K562 (cell line): ENCODE measurements around the gene EWSR1. TPM values are rescaled to one million over a fixed set of nuclear protein-coding genes. Genes with fewer than 3 reads are reported as not detected.

ENCODE experiments used
- ATAC-seq: fragments of 200-7000 bp; cut with Tn5 transposase; 3 replicates; pipeline ENCODE4 v1.9.1; 2020; ENCODE audit warnings: moderate library complexity
- BruUV-seq: library from RNA; stranded (reverse); fragments of 400-500 nt; replicated peaks from 2 replicates; lab custom pipeline; 2021; lab: Mats Ljungman, UMichigan
- CTCF ChIA-PET: fragments of 300-600 bp; formaldehyde crosslinking; extraction: SDS; loops from one replicate; lab custom pipeline; 2021; ENCODE audit warnings: low intra/inter-chr PET ratio; lab: Yijun Ruan, JAX
- POLR2A ChIA-PET: fragments of 300-600, 350-650 bp; sonication (Branson Sonifier 250); formaldehyde crosslinking; extraction: SDS; loops from one replicate; lab custom pipeline; 2021; ENCODE audit warnings: antibody characterized with exemption, inconsistent platforms; lab: Yijun Ruan, JAX
- DNase-seq, 4 experiments: peaks; one replicate each; pipeline versions ENCODE4 v3.0.0 to v3.0.0-alpha.2; 2011 to 2018; ENCODE audit warnings: low spot score in 3 of 4, mixed read lengths in 3 of 4; ENCODE audit errors: extremely low read depth in 1 of 4
- FAIRE-seq: peaks from 2 replicates; lab custom pipeline; 2011; peaks lifted over from hg19 to GRCh38; lab: Jason Lieb, UNC
- H2AFZ ChIP-seq: 2 replicates; pipeline ENCODE4 v1.6.0; 2011; ENCODE audit warnings: low read depth, low read length, control low read depth, inconsistent platforms
- H3K27ac ChIP-seq: fragments of 200-600 bp; 3 replicates; pipeline ENCODE4 v1.8.0; 2011; ENCODE audit warnings: low read depth, mild to moderate bottlenecking, control low read depth, inconsistent platforms, low read length, moderate library complexity, mixed read lengths; ENCODE audit errors: extremely low read depth
- H3K27me3 ChIP-seq, 2 experiments: fragments of 300-600 bp in 1 of 2; 2 replicates in 1 of 2; 3 replicates in 1 of 2; pipeline versions ENCODE4 v1.6.0 to v1.8.0; 2011; ENCODE audit warnings: inconsistent platforms in 2 of 2, low read length in 2 of 2, mild to moderate bottlenecking in 1 of 2, mixed read lengths in 1 of 2, moderate library complexity in 1 of 2; ENCODE audit not compliant: control insufficient read depth in 2 of 2, insufficient read depth in 2 of 2
- H3K36me3 ChIP-seq: fragments of 300-600 bp; 3 replicates; pipeline ENCODE4 v1.8.0; 2011; ENCODE audit warnings: mild to moderate bottlenecking, low read length, inconsistent platforms; ENCODE audit not compliant: control insufficient read depth, insufficient read depth
- H3K4me1 ChIP-seq, 2 experiments: fragments of 200-600 bp in 1 of 2; replicated peaks in 1 of 2; 2 replicates in 1 of 2; 3 replicates in 1 of 2; pipeline versions ENCODE4 v1.5.1 to v1.8.0; 2011; ENCODE audit warnings: inconsistent platforms in 2 of 2, low read length in 2 of 2, mild to moderate bottlenecking in 1 of 2, mixed read lengths in 1 of 2, moderate library complexity in 1 of 2; ENCODE audit not compliant: control insufficient read depth in 2 of 2, insufficient read depth in 2 of 2
- H3K4me2 ChIP-seq: 2 replicates; pipeline ENCODE4 v1.6.1; 2011; ENCODE audit warnings: low read length, control low read depth, inconsistent platforms, mixed read lengths; ENCODE audit not compliant: insufficient read depth
- H3K4me3 ChIP-seq: fragments of 200-600 bp; sonication (generic), shearing (Covaris generic); 2 replicates; pipeline ENCODE4 v1.5.1; 2016; ENCODE audit warnings: control low read depth, inconsistent platforms
- H3K79me2 ChIP-seq: fragments of 200-600 bp; 3 replicates; pipeline ENCODE4 v1.8.0; 2011; ENCODE audit warnings: low read length, inconsistent platforms; ENCODE audit not compliant: control insufficient read depth, insufficient read depth
- H3K9ac ChIP-seq, 2 experiments: 2 replicates each; pipeline versions ENCODE4 v1.6.0 to v1.6.1; 2011; ENCODE audit warnings: low read depth in 2 of 2, low read length in 2 of 2, control low read depth in 1 of 2, inconsistent platforms in 1 of 2, mild to moderate bottlenecking in 1 of 2, mixed read lengths in 1 of 2; ENCODE audit not compliant: insufficient read depth in 1 of 2
- H3K9me1 ChIP-seq: one replicate; pipeline ENCODE4 v1.6.0; 2011; ENCODE audit warnings: inconsistent platforms, mild to moderate bottlenecking, low read length, moderate library complexity; ENCODE audit not compliant: control insufficient read depth, insufficient read depth
- H3K9me3 ChIP-seq: replicated peaks from 2 replicates; pipeline ENCODE4 v1.5.1; 2011; ENCODE audit warnings: low read depth, low read length, inconsistent platforms; ENCODE audit not compliant: control insufficient read depth, insufficient read depth
- H4K20me1 ChIP-seq: replicated peaks from 2 replicates; pipeline ENCODE4 v1.6.1; 2011; ENCODE audit warnings: low read length, inconsistent platforms, mixed read lengths; ENCODE audit not compliant: control insufficient read depth, insufficient read depth
- EGR1 ChIP-seq: fragments of 450-650 bp; conservative IDR thresholded peaks from 2 replicates; pipeline ENCODE4 v1.6.1; 2017; ENCODE audit warnings: mild to moderate bottlenecking
- FOXK1 ChIP-seq: sonication (generic); formaldehyde crosslinking; IDR thresholded peaks from 2 replicates; pipeline ENCODE4 v1.8.0; 2022; ENCODE audit warnings: missing genetic modification reagents, mild to moderate bottlenecking, borderline replicate concordance
- JUNB ChIP-seq: fragments of 450-650 bp; formaldehyde crosslinking; conservative IDR thresholded peaks from 2 replicates; pipeline ENCODE4 v1.4.0; 2020; ENCODE audit warnings: mild to moderate bottlenecking
- LARP7 ChIP-seq: fragments of 450-650 bp; IDR thresholded peaks from 2 replicates; pipeline ENCODE4 v1.6.1; 2016
- MYBL2 ChIP-seq, 2 experiments: fragments of 450-650 bp in 1 of 2; sonication (generic) in 1 of 2; formaldehyde crosslinking in 1 of 2; IDR thresholded peaks; 2 replicates each; pipeline versions ENCODE4 v1.6.1 to v1.8.1; 2017 to 2022; ENCODE audit warnings: borderline replicate concordance in 1 of 2, inconsistent platforms in 1 of 2, low read depth in 1 of 2, mild to moderate bottlenecking in 1 of 2, missing genetic modification reagents in 1 of 2, moderate library complexity in 1 of 2
- OTX1 ChIP-seq: fragments of 450-650 bp; formaldehyde crosslinking; IDR thresholded peaks from 2 replicates; pipeline ENCODE4 v1.4.0; 2022; ENCODE audit warnings: mild to moderate bottlenecking
- PCBP2 ChIP-seq: fragments of 200-400 bp; formaldehyde crosslinking; IDR thresholded peaks from 2 replicates; pipeline ENCODE4 v1.6.1; 2018; ENCODE audit warnings: low read length, low read depth, mild to moderate bottlenecking, moderate library complexity; ENCODE audit not compliant: poor library complexity, severe bottlenecking
- PPARD ChIP-seq: fragments of 250-450 bp; sonication (Bioruptor Pico); IDR thresholded peaks from 2 replicates; pipeline ENCODE4 v1.8.0; 2022; ENCODE audit warnings: inconsistent platforms, mild to moderate bottlenecking, moderate library complexity
- RBM17 ChIP-seq: fragments of 200-400 bp; formaldehyde crosslinking; IDR thresholded peaks from 2 replicates; pipeline ENCODE4 v1.6.1; 2017; ENCODE audit warnings: low read depth, mild to moderate bottlenecking, low read length, borderline replicate concordance
- SOX6 ChIP-seq: fragments of 450-650 bp; IDR thresholded peaks from 2 replicates; pipeline ENCODE4 v1.6.1; 2014; ENCODE audit warnings: mild to moderate bottlenecking
- SRSF9 ChIP-seq: fragments of 200-400 bp; formaldehyde crosslinking; IDR thresholded peaks from 2 replicates; pipeline ENCODE4 v1.6.1; 2017; ENCODE audit warnings: low read depth, low read length, borderline replicate concordance
- TAL1 ChIP-seq: fragments of 450-650 bp; IDR thresholded peaks from 2 replicates; pipeline ENCODE4 v1.6.1; 2016; ENCODE audit warnings: mild to moderate bottlenecking
- ZNF778 ChIP-seq: fragments of 450-650 bp; formaldehyde crosslinking; IDR thresholded peaks from 2 replicates; pipeline ENCODE4 v1.4.0; 2020; ENCODE audit warnings: mild to moderate bottlenecking, moderate library complexity
- WGBS: fragments of 100-300 bp; shearing (Covaris generic); methylation state at CpG from one replicate; pipeline ENCODE4 v1.1.6; 2016; ENCODE audit warnings: low coverage, mixed read lengths; ENCODE audit not compliant: insufficient coverage; ENCODE audit errors: missing lambda C conversion rate; 5-methylcytosine and 5-hydroxymethylcytosine counted together
- in situ Hi-C: fragments of 300-500 bp; cut with MboI; formaldehyde crosslinking; loops from 4 replicates; pipeline ENCODE4 v1.15.0; 2018; ENCODE audit warnings: inconsistent platforms, mixed read lengths
- intact Hi-C: fragments of 100-400 bp; cut with micrococcal nuclease; formaldehyde crosslinking; loops from 2 replicates; pipeline ENCODE4 v1.14.2; 2022
- polyA plus RNA-seq, 8 experiments: library from polyadenylated mRNA; depleted of rRNA in 4 of 8; stranded (reverse) in 5 of 8; unstranded in 3 of 8; fragments of >200 nt; fragmentation: Nextera tagmentation in 2 of 8; fragmentation: Illumina TruSeq in 1 of 8; extraction: Ambion mirVana in 2 of 8; extraction: Trizol in 1 of 8; gene quantifications; 2 replicates each; pipeline versions ENCODE4 v1.2.1 to v1.2.3, GENCODE V29; 2011 to 2014; ENCODE audit warnings: inconsistent platforms in 1 of 8, missing spikeins in 1 of 8
- total RNA-seq, 7 experiments: library from RNA; depleted of rRNA in 6 of 7; stranded (reverse); fragments of >200 nt in 6 of 7; fragmentation: Illumina TruSeq in 2 of 7; extraction: Trizol in 2 of 7; gene quantifications; 2 replicates each; pipeline versions ENCODE4 v1.2.1 to v1.2.3, GENCODE V29; 2011 to 2021; ENCODE audit warnings: low replicate concordance in 1 of 7
- TF ChIP-seq, protein P1 (sequence below): fragments of 450-650 bp; formaldehyde crosslinking; IDR thresholded peaks from 2 replicates; pipeline ENCODE4 v1.4.0; 2022; ENCODE audit warnings: missing genetic modification characterization
- TF ChIP-seq, protein P2 (sequence below): fragments of 450-650 bp; IDR thresholded peaks from 2 replicates; pipeline ENCODE4 v1.6.1; 2018; ENCODE audit warnings: mild to moderate bottlenecking, low read depth; ENCODE audit not compliant: partially characterized antibody
- TF ChIP-seq, protein P3 (sequence below): sonication (generic); formaldehyde crosslinking; IDR thresholded peaks from 2 replicates; pipeline ENCODE4 v1.8.0; 2022; ENCODE audit warnings: mild to moderate bottlenecking, missing genetic modification reagents
- TF ChIP-seq, protein P4 (sequence below): fragments of 450-650 bp; formaldehyde crosslinking; IDR thresholded peaks from 2 replicates; pipeline ENCODE4 v1.4.0; 2020; ENCODE audit warnings: mild to moderate bottlenecking, moderate library complexity

The EWSR1 gene
- total and polyA plus RNA-seq, 9 of the 15 experiments (the other 6 are each of a cell fraction or from before 2014, with no cell fraction given) = 83.3 to 450 (median 239) TPM

DNA sequence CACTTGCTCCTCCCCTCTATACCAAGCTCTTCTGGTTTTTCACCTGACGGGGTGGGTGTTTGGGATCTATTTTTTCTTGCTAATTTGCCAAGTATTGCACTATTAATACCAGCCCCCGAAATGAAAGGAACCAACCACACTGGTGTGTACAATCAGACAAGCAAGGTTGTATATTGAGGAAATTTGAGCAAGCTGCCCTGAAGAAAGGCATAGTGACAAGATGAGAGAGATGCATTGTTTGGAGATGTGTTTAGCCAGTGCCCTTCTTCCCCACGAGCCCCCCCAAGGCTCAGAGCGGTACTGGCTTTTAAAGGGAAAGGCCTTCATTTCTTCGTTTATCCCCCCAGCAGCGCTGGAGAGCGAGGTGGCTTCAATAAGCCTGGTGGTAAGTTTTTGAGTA is 23.1 kb downstream of the EWSR1 start:
- Histone ChIP-seq H3K27me3 (no peaks in the 10 kb centered on the region), H3K27ac (no peak overlapping the region), H3K36me3 (peaks cover 99% of the 10 kb centered on the region), H3K4me3 (no peak overlapping the region), H2AFZ (no peak overlapping the region), H3K9me1 (no peaks in the 10 kb centered on the region), H3K4me2 (no peak overlapping the region), H3K9ac (no peak overlapping the region), H3K79me2 (peaks cover 27% of the 10 kb centered on the region; the same call in 2 of the 3 replicates), H4K20me1 (0 out of 2 replicates have a peak, but pooled peaks cover 2% of the 10 kb centered on the region), H3K9me3 (no peaks in the 10 kb centered on the region), H3K4me1 (no peaks in the 10 kb centered on the region)
- BruUV-seq = TSS peak; percentile 14
- ChIA-PET POLR2A (interaction anchor here (1.4 to 2.0 kb wide), 2 partner anchors 13 to 24 kb away, joined by 3 to 8 read pairs; no protein-coding TSS in a partner anchor), CTCF (no interaction called here)
- DNase-seq (no peak), FAIRE-seq (no peak), ATAC-seq (peak; percentile 51; the same call in 2 of the 3 replicates)
- WGBS = 95% methylated on average over 7 of the region's 7 CpGs
- in situ Hi-C loops = no loop called here
- intact Hi-C loops = no loop called here
- TF ChIP-seq RBM17 = no peak
- no peak for TF ChIP-seq SRSF9
- TF ChIP-seq PPARD = no peak
- no peak for TF ChIP-seq OTX1 (CRISPR knock-in tag)
- TF ChIP-seq, protein P1, sequence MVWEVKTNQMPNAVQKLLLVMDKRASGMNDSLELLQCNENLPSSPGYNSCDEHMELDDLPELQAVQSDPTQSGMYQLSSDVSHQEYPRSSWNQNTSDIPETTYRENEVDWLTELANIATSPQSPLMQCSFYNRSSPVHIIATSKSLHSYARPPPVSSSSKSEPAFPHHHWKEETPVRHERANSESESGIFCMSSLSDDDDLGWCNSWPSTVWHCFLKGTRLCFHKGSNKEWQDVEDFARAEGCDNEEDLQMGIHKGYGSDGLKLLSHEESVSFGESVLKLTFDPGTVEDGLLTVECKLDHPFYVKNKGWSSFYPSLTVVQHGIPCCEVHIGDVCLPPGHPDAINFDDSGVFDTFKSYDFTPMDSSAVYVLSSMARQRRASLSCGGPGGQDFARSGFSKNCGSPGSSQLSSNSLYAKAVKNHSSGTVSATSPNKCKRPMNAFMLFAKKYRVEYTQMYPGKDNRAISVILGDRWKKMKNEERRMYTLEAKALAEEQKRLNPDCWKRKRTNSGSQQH (CRISPR knock-in tag) = no peak
- no peak for TF ChIP-seq TAL1
- TF ChIP-seq, protein P2, sequence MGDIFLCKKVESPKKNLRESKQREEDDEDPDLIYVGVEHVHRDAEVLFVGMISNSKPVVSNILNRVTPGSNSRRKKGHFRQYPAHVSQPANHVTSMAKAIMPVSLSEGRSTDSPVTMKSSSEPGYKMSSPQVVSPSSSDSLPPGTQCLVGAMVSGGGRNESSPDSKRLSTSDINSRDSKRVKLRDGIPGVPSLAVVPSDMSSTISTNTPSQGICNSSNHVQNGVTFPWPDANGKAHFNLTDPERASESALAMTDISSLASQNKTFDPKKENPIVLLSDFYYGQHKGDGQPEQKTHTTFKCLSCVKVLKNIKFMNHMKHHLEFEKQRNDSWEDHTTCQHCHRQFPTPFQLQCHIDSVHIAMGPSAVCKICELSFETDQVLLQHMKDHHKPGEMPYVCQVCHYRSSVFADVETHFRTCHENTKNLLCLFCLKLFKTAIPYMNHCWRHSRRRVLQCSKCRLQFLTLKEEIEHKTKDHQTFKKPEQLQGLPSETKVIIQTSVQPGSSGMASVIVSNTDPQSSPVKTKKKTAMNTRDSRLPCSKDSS = no peak
- no peak for TF ChIP-seq SOX6
- TF ChIP-seq FOXK1 (CRISPR knock-in tag) = no peak
- TF ChIP-seq MYBL2 (IDR thresholded peaks at IDR 0.05; ENCODE audit: low read depth) = no peak
- no peak for TF ChIP-seq MYBL2 (CRISPR knock-in tag; IDR thresholded peaks at IDR 0.05; ENCODE audit: borderline replicate concordance)
- TF ChIP-seq ZNF778 (CRISPR knock-in tag) = no peak
- TF ChIP-seq, protein P3, sequence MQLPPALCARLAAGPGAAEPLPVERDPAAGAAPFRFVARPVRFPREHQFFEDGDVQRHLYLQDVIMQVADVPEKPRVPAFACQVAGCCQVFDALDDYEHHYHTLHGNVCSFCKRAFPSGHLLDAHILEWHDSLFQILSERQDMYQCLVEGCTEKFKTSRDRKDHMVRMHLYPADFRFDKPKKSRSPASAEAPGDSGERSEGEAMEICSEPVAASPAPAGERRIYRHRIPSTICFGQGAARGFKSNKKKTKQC = no peak
- no peak for TF ChIP-seq EGR1
- TF ChIP-seq JUNB (CRISPR knock-in tag) = no peak
- no peak for TF ChIP-seq PCBP2
- TF ChIP-seq, protein P4, sequence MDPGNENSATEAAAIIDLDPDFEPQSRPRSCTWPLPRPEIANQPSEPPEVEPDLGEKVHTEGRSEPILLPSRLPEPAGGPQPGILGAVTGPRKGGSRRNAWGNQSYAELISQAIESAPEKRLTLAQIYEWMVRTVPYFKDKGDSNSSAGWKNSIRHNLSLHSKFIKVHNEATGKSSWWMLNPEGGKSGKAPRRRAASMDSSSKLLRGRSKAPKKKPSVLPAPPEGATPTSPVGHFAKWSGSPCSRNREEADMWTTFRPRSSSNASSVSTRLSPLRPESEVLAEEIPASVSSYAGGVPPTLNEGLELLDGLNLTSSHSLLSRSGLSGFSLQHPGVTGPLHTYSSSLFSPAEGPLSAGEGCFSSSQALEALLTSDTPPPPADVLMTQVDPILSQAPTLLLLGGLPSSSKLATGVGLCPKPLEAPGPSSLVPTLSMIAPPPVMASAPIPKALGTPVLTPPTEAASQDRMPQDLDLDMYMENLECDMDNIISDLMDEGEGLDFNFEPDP = no peak
- no peak for TF ChIP-seq LARP7
